Measurements from ENCODE around the gene ZBTB2. TPM values are rescaled to one million over a fixed set of nuclear protein-coding genes. Genes with fewer than 3 reads are reported as not detected.

ZBTB2 gene
- total and polyA plus RNA-seq, 7 experiments from 2014 or later, result 13.8 to 26.7 (median 25.5) TPM

DNA sequence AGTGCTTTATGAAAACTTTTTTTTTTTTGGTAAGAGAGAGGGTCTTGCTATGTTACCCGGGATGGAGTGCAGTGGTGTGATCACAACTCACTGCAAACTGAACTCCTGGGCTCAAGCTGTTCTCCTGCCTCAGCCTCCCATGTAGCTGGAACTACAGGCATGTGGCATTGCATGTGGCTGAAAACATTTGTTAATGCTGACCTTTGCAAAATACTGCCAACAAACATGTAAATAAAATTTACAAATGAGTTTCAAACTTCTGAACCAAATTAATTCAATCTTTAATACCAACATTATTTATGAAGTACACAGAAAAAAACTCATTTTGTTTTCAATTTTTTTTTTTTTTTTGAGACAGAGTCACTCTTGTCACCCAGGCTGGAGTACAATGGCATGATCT is 26.1 kb upstream of the ZBTB2 start:
- intact Hi-C loops (cut with micrococcal nuclease), result no loop called here
- Mint-ChIP-seq H3K27me3 (no peaks in the 10 kb centered on the region), H3K4me1 (peaks cover 17 to 34% (median 31%) of the 10 kb centered on the region in 7 donors), H3K27ac (no peak overlapping the region), H3K4me3 (no peak overlapping the region), H3K9me3 (peaks cover 0 to 32% (median 12%) of the 10 kb centered on the region in 11 donors), H3K36me3 (peaks cover 16 to 53% (median 40%) of the 10 kb centered on the region in 5 donors)
- CTCF ChIA-PET, result no interaction called here
- Histone ChIP-seq H3K27ac (ENCODE audit: low read depth, low read length) (no peak overlapping the region), H3K27me3 (ENCODE audit: control insufficient read depth in 2 of 2, insufficient read depth in 2 of 2, low read length in 2 of 2) (no peaks in the 10 kb centered on the region), H3K4me1 (ENCODE audit: control insufficient read depth in 2 of 2, insufficient read depth in 2 of 2, low read length in 2 of 2) (peaks cover 12 to 18% of the 10 kb centered on the region in 2 donors), H3K36me3 (ENCODE audit: control insufficient read depth in 2 of 3, insufficient read depth in 3 of 3, low read length in 3 of 3) (peaks cover 0 to 13% (median 0%) of the 10 kb centered on the region in 3 experiments), H3K4me3 (ENCODE audit: low read length) (no peak overlapping the region), H3K9me3 (ENCODE audit: control insufficient read depth in 2 of 3, low read length in 3 of 3) (no peaks in the 10 kb centered on the region)
- POLR2A ChIA-PET, result interaction anchor here (0.6 to 1.3 kb wide), 3 partner anchors 8 to 44 kb away, joined by 3 to 5 read pairs (median 3); no protein-coding TSS in a partner anchor
- ATAC-seq (no peak), DNase-seq (no peak)

DNA sequence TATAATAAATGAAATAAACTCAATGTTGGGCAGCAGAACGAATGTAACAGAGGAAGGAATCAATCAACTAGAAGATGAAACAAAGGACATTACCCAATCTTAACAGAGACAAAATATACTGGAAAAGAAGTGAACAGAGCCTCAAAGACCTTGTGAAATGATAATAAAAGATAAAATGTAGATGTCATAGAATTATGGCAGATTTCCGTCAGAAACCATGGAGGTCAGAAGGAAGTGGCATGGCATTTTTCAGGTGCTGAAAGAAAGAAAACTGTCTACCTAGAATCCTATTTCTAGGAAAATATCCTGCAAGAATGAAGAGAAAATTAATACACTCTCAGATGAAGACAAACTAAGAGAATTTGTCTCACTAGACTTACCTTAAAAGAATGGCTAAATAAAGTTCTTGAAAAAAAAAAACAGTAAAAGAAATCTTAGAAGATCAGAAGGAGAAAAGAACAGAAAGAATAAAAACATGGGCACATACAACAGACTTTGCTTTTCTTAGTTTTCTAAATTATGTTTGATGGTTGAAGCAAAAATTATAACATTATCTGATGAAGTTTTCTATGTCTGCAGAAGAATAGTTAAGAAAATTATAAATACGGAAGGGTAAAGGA is 23.4 kb upstream of the ZBTB2 start:
- Mint-ChIP-seq H3K36me3 (peaks cover 18 to 53% (median 47%) of the 10 kb centered on the region in 5 donors), H3K4me3 (peak overlapping the region in 4 of 10 donors; percentile 37 to 75 (median 49)), H3K4me1 (peaks cover 17 to 38% (median 33%) of the 10 kb centered on the region in 7 donors), H3K9me3 (peaks cover 0 to 32% (median 12%) of the 10 kb centered on the region in 11 donors), H3K27me3 (no peaks in the 10 kb centered on the region), H3K27ac (peak overlapping the region in 5 of 9 donors; percentile 30 to 91 (median 78))
- H3K27ac ChIP-seq (ENCODE audit: low read depth, low read length), result no peak overlapping the region
- no peaks in the 10 kb centered on the region for H3K9me3 ChIP-seq (ENCODE audit: control insufficient read depth in 2 of 3, low read length in 3 of 3)
- intact Hi-C loops (cut with micrococcal nuclease), result loop anchor here in 1 of 2 donors (1.0 kb wide), 1 partner anchor 38 kb away; the partner anchor contains the start of gene RMND1
- DNase-seq, result no peak
- H3K27me3 ChIP-seq (ENCODE audit: control insufficient read depth in 2 of 2, insufficient read depth in 2 of 2, low read length in 2 of 2), result no peaks in the 10 kb centered on the region
- peaks cover 0 to 9% (median 0%) of the 10 kb centered on the region in 3 experiments for H3K36me3 ChIP-seq (ENCODE audit: control insufficient read depth in 2 of 3, insufficient read depth in 3 of 3, low read length in 3 of 3)
- H3K4me3 ChIP-seq (ENCODE audit: low read length), result no peak overlapping the region
- ChIA-PET CTCF (interaction anchor here (1.4 kb wide), 1 partner anchor 10 kb away, joined by 5 read pairs; no protein-coding TSS in a partner anchor), POLR2A (no interaction called here)
- peaks cover 12 to 18% of the 10 kb centered on the region in 2 donors for H3K4me1 ChIP-seq (ENCODE audit: control insufficient read depth in 2 of 2, insufficient read depth in 2 of 2, low read length in 2 of 2)
- no peak for ATAC-seq

DNA sequence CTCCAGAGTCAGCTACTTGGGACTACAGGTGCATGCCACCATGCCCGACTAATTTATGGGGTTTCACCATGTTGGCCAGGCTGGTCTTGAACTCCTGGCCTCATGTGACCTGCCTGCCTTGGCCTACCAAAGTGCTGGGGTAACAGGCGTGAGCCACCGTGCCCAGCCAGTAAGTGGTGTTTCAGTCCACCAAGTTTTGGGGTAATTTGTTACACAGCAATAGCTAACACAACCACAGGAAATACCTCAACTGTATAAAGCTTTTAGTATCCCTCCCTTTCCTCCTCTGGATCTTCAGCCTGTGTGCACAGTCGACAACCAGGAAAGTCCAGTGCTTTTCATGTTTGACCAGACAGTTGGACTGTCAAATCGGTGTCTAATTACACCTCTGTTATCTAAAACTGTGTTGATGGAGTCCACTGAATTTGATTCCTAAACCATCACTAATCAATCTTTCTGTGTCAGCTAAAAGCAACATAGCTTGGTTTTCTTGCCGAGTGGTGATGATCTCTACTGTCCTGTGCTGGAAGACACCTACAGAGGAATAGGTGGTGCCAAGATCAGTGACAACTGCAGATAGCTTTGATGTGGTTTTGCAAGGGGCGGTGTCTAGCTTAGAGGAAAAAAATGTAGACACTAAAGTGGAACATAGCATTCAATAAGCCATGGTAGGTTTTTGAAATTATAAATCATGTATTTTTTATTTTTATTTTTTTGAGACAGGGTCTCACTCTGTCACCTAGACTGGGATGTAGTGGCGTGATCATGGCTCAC is 22.2 kb upstream of the ZBTB2 start:
- DNase-seq (peak in 8 of 9 donors; percentile 38 to 83 (median 78)), ATAC-seq (peak; percentile 98)
- Histone ChIP-seq H3K4me3 (ENCODE audit: low read length) (no peak overlapping the region), H3K4me1 (ENCODE audit: control insufficient read depth in 2 of 2, insufficient read depth in 2 of 2, low read length in 2 of 2) (peaks cover 12 to 18% of the 10 kb centered on the region in 2 donors), H3K36me3 (ENCODE audit: control insufficient read depth in 2 of 3, insufficient read depth in 3 of 3, low read length in 3 of 3) (peaks cover 0 to 9% (median 0%) of the 10 kb centered on the region in 3 experiments), H3K27me3 (ENCODE audit: control insufficient read depth in 2 of 2, insufficient read depth in 2 of 2, low read length in 2 of 2) (no peaks in the 10 kb centered on the region), H3K27ac (ENCODE audit: low read depth, low read length) (peak overlapping the region; percentile 20), H3K9me3 (ENCODE audit: control insufficient read depth in 2 of 3, low read length in 3 of 3) (no peaks in the 10 kb centered on the region)
- Mint-ChIP-seq H3K36me3 (peaks cover 21 to 54% (median 47%) of the 10 kb centered on the region in 5 donors), H3K27ac (peak overlapping the region; percentile 68 to 95 (median 91)), H3K4me1 (peaks cover 17 to 43% (median 36%) of the 10 kb centered on the region in 7 donors), H3K9me3 (peaks cover 0 to 32% (median 12%) of the 10 kb centered on the region in 11 donors), H3K27me3 (no peaks in the 10 kb centered on the region), H3K4me3 (peak overlapping the region in 9 of 10 donors; percentile 46 to 75 (median 61))
- intact Hi-C loops (cut with micrococcal nuclease), result loop anchor here (1.0 kb wide), 2 partner anchors 21 to 39 kb away; partner anchors contain the start of gene RMND1 (in 2 of the 2)
- CTCF ChIA-PET, result interaction anchor here (0.9 to 1.4 kb wide), 3 partner anchors 9 to 63 kb away, joined by 3 to 5 read pairs (median 4); no protein-coding TSS in a partner anchor
- POLR2A ChIA-PET, result interaction anchor here (0.5 to 1.9 kb wide), 7 partner anchors 10 to 772 kb away, joined by 3 to 14 read pairs (median 5); partner anchors contain the start of gene ZBTB2

DNA sequence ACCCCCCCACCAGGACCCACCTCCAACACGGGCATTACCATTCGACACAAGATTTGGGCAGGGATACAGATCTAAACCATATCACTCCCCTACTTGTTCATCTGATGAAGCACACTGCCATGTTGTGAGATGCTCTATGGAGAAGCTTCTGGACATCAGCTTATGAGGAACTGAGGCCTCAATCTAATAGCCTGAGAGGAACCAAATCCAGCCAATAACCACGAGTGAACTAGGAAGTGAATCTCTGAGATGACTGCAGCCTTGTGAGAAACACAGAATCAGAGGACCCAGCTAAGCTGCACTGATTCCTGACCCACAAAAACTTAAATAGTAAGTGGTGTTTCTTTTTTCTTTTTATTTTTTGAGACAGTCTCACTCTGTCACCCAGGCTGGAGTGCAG is 21.6 kb upstream of the ZBTB2 start:
- H3K27me3 Mint-ChIP-seq, result no peaks in the 10 kb centered on the region
- ATAC-seq (peak; percentile 39), DNase-seq (no peak)
- H3K36me3 Mint-ChIP-seq, result peaks cover 21 to 53% (median 47%) of the 10 kb centered on the region in 5 donors
- Histone ChIP-seq H3K27ac (ENCODE audit: low read depth, low read length) (no peak overlapping the region), H3K27me3 (ENCODE audit: control insufficient read depth in 2 of 2, insufficient read depth in 2 of 2, low read length in 2 of 2) (no peaks in the 10 kb centered on the region), H3K4me1 (ENCODE audit: control insufficient read depth in 2 of 2, insufficient read depth in 2 of 2, low read length in 2 of 2) (peaks cover 12 to 18% of the 10 kb centered on the region in 2 donors), H3K4me3 (ENCODE audit: low read length) (no peak overlapping the region), H3K9me3 (ENCODE audit: control insufficient read depth in 2 of 3, low read length in 3 of 3) (no peaks in the 10 kb centered on the region), H3K36me3 (ENCODE audit: control insufficient read depth in 2 of 3, insufficient read depth in 3 of 3, low read length in 3 of 3) (peaks cover 0 to 9% (median 0%) of the 10 kb centered on the region in 3 experiments)
- peaks cover 17 to 43% (median 37%) of the 10 kb centered on the region in 7 donors for H3K4me1 Mint-ChIP-seq
- intact Hi-C loops (cut with micrococcal nuclease), result loop anchor here (1.0 kb wide), 2 partner anchors 21 to 39 kb away; partner anchors contain the start of gene RMND1 (in 1 of the 2)
- CTCF ChIA-PET, result interaction anchor here (1.0 kb wide), 1 partner anchor 64 kb away, joined by 3 read pairs; no protein-coding TSS in a partner anchor
- peak overlapping the region in 3 of 10 donors; percentile 35 to 55 (median 46) for H3K4me3 Mint-ChIP-seq
- POLR2A ChIA-PET, result interaction anchor here (1.3 to 1.9 kb wide), 6 partner anchors 9 to 772 kb away, joined by 3 to 14 read pairs (median 6); partner anchors contain the start of gene ZBTB2
- H3K9me3 Mint-ChIP-seq, result peaks cover 0 to 32% (median 12%) of the 10 kb centered on the region in 11 donors
- H3K27ac Mint-ChIP-seq, result peak overlapping the region in 7 of 9 donors; percentile 65 to 93 (median 84)

DNA sequence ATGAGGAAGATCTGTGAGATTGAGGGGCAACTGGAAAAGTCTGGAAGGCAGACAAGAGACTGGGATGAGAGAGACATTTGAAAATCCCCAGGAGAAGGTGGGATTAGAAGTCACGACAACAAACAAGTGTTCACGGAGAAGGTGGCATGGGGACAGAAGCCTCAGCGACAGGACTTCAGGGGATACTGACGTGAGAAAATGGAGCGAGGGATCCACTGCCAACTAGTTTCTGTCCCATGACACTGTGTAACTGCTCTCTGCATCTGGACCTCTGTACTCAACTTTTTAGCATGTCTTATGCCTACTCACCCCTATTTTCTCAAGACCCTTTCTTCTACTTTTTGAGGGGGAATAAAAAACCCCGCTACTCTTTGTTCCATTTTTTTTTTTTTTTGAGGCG is 18.3 kb upstream of the ZBTB2 start:
- Mint-ChIP-seq H3K27ac (peak overlapping the region in 5 of 9 donors; percentile 18 to 70 (median 37)), H3K9me3 (peaks cover 0 to 15% (median 6%) of the 10 kb centered on the region in 11 donors), H3K4me1 (peaks cover 24 to 42% (median 37%) of the 10 kb centered on the region in 7 donors), H3K27me3 (no peaks in the 10 kb centered on the region), H3K36me3 (peaks cover 12 to 40% (median 27%) of the 10 kb centered on the region in 5 donors), H3K4me3 (no peak overlapping the region)
- ChIA-PET POLR2A (interaction anchor here (1.7 kb wide), 1 partner anchor 10 kb away, joined by 4 read pairs; no protein-coding TSS in a partner anchor), CTCF (no interaction called here)
- Histone ChIP-seq H3K9me3 (ENCODE audit: control insufficient read depth in 2 of 3, low read length in 3 of 3) (no peaks in the 10 kb centered on the region), H3K36me3 (ENCODE audit: control insufficient read depth in 2 of 3, insufficient read depth in 3 of 3, low read length in 3 of 3) (peaks cover 0 to 4% (median 0%) of the 10 kb centered on the region in 3 experiments), H3K4me3 (ENCODE audit: low read length) (no peak overlapping the region), H3K27me3 (ENCODE audit: control insufficient read depth in 2 of 2, insufficient read depth in 2 of 2, low read length in 2 of 2) (no peaks in the 10 kb centered on the region), H3K27ac (ENCODE audit: low read depth, low read length) (no peak overlapping the region), H3K4me1 (ENCODE audit: control insufficient read depth in 2 of 2, insufficient read depth in 2 of 2, low read length in 2 of 2) (peaks cover 12 to 18% of the 10 kb centered on the region in 2 donors)
- ATAC-seq (no peak), DNase-seq (no peak)
- intact Hi-C loops (cut with micrococcal nuclease), result no loop called here

DNA sequence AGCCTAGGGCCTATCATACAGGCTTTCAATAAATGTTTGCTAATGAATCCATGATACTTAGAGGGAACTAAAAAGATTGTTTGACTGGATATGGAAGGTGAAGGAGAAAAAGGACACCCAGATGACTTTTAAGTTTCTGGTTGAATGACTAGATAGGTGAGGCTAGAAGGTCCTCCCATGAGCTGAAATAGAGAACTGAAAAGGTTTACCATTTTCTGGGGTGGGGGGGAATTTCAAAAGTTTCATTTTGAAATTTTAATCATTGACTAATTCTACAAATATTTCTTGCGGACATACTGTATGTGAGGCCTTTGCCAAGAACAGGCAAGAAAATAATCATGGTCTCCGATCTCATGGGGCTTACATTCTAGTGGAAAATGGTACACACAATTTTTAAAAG is 17.9 kb upstream of the ZBTB2 start:
- peak overlapping the region in 7 of 9 donors; percentile 1 to 70 (median 37) for H3K27ac Mint-ChIP-seq
- peaks cover 0 to 11% (median 2%) of the 10 kb centered on the region in 11 donors for H3K9me3 Mint-ChIP-seq
- peaks cover 8 to 36% (median 22%) of the 10 kb centered on the region in 5 donors for H3K36me3 Mint-ChIP-seq
- ATAC-seq, result no peak
- Histone ChIP-seq H3K36me3 (ENCODE audit: control insufficient read depth in 2 of 3, insufficient read depth in 3 of 3, low read length in 3 of 3) (peaks cover 0 to 4% (median 0%) of the 10 kb centered on the region in 3 experiments), H3K4me3 (ENCODE audit: low read length) (no peak overlapping the region), H3K4me1 (ENCODE audit: control insufficient read depth in 2 of 2, insufficient read depth in 2 of 2, low read length in 2 of 2) (peaks cover 12 to 14% of the 10 kb centered on the region in 2 donors), H3K27ac (ENCODE audit: low read depth, low read length) (no peak overlapping the region), H3K9me3 (ENCODE audit: control insufficient read depth in 2 of 3, low read length in 3 of 3) (no peaks in the 10 kb centered on the region), H3K27me3 (ENCODE audit: control insufficient read depth in 2 of 2, insufficient read depth in 2 of 2, low read length in 2 of 2) (no peaks in the 10 kb centered on the region)
- intact Hi-C loops (cut with micrococcal nuclease), result no loop called here
- peaks cover 20 to 38% (median 32%) of the 10 kb centered on the region in 7 donors for H3K4me1 Mint-ChIP-seq
- POLR2A ChIA-PET, result interaction anchor here (1.7 kb wide), 1 partner anchor 10 kb away, joined by 4 read pairs; no protein-coding TSS in a partner anchor
- no peak overlapping the region for H3K4me3 Mint-ChIP-seq
- CTCF ChIA-PET, result no interaction called here
- DNase-seq, result no peak
- no peaks in the 10 kb centered on the region for H3K27me3 Mint-ChIP-seq
